GM12873 (cell line): ENCODE measurements around the gene RNF222.

ENCODE experiments used
- TF ChIP-seq, protein P1 (sequence below): IDR thresholded peaks from 2 replicates; pipeline ENCODE4 v1.5.1; 2012; ENCODE audit warnings: low read depth, mild to moderate bottlenecking, moderate library complexity, low read length, control low read depth; ENCODE audit not compliant: insufficient read depth; ENCODE audit errors: missing control alignments

RNF222 gene

DNA sequence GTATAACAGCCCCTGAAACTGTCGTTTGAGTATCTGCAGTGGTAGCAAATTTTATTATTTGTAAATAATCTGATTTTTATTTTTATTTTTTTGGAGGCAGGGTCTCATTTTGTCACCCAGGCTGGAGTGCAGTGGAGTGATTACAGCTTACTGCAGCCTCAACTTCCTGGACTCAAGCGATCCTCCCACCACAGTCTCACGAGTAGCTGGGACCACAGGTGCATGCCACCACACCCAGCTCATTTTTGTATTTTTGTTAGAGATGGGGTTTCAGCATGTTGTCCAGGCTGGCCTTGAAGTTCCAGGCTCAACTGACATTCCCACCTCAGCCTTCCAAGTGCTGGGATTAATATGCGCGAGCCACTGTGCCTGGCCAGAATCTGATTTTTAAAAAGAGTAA is 40.8 kb upstream of the RNF222 start:
- TF ChIP-seq, protein P1, sequence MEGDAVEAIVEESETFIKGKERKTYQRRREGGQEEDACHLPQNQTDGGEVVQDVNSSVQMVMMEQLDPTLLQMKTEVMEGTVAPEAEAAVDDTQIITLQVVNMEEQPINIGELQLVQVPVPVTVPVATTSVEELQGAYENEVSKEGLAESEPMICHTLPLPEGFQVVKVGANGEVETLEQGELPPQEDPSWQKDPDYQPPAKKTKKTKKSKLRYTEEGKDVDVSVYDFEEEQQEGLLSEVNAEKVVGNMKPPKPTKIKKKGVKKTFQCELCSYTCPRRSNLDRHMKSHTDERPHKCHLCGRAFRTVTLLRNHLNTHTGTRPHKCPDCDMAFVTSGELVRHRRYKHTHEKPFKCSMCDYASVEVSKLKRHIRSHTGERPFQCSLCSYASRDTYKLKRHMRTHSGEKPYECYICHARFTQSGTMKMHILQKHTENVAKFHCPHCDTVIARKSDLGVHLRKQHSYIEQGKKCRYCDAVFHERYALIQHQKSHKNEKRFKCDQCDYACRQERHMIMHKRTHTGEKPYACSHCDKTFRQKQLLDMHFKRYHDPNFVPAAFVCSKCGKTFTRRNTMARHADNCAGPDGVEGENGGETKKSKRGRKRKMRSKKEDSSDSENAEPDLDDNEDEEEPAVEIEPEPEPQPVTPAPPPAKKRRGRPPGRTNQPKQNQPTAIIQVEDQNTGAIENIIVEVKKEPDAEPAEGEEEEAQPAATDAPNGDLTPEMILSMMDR, result no peak

DNA sequence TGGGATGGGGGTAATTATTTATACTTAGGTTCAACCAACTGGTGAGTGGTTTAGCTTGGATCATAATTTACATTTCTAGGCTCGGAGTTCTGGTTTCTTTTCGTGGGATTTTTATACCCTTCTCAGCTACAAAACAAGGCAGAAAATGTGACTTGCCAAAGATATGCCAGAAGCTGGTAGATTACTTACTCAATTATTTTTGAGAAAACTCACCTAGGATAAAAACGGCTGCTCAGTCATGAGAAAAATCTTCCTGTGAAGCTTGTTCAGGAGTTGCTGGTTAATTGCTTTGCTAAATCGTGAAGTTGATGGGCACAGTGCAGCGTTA is 39.2 kb upstream of the RNF222 start:
- TF ChIP-seq, protein P1, result no peak

DNA sequence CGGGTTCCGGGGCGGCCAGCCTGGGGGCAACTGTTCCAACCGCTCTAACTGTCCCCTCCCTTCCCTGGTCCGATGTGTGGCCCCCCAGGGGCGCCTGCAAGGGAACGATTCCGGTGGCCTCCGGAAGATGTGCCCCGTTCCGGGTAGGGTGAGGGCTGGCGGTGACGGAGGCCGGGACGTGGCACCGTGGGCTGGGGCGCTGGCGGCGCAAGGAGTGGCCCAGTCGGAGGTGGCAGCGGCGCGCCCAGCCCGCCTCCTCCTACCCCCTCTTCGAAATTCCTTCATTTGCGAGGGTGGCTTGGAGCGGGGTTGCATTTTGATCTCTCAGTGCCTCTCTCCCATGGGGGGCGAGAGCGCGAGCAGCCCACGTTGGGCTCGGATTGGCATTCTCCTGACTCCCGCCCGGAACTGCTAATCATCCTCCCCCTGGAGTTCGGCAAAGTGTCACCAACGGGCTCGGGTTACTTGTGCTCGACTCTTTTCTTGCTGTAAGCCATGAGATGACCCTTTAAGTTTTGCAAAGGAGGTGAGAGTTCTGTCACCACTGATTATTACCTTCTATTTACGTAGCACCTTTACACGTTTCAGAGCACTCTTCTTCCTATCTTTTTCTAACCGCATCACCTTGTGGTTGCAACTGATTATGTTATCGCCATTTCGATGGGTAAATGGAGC is 38.7 kb upstream of the RNF222 start:
- TF ChIP-seq, protein P1, result peak; percentile 1

DNA sequence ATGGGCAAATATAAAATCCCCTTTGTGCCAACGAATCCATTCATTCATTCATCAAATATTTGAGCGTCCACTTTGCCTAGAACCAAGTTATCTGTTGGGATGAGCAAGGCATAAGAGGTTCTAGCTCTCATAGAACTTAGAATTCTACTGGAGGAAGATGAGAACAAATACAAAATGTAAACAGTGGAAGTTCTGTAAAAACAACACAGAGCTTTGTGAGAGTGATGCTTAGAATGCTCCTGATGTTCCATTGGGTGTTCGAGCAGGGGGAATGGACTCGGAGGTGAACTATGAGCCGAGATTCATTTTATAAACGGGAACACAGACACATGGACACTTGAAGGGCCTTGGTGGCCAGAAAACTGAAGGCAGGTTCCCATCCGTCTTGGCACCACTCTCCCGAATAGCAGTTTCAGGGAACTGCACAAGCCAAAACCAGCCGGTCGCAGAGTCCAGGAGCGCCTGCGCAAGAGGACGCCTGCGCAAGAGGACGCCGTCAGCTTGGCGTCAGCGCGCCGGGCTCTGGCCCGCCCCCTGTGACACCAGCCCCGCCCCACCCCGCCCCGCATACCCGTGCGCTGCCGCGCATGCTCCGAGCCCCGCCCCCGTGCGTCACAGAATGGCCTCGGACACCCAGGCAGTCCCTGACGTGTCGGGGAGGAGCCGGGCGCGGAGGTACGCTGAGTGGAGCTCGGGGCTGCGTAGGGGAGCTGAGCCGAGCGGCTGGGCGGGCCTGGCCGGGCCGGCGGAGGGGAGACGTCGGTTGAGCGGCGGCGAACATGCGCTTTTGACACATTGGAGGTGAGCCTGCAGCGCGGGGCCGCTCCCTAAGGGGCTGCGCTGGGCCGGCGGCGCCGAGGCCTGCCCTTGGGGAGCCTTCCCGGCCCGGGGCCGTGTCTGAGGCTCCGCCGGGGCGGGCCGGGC is 37.9 kb upstream of the RNF222 start, which contains the start of gene NDEL1:
Gene NDEL1, plus strand, starts transcription at position 640 of the 924 bp plus-strand sequence. CDS start 8,388 bp downstream, outside the sequence.
- TF ChIP-seq, protein P1, result no peak

DNA sequence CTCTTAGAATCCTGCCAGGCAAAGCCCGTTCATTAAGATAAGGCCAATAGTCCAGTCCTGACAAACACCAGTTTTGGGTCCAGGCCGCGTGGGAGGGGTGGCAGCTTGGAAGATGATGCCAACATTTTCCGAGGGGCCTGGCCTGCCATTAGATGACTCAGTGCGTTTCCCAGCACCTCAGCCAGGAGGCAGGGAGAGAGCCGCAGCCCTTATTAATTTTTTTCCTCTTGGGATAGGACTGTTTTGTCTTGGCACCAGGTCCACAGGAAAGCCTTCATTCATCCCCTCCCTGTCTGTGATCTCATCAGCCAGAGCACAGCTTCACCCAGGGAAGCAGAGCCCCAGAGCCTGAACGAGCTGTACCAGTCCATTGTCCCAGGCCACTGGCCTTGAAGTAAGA is 33.3 kb upstream of the RNF222 start:
- TF ChIP-seq, protein P1, result no peak

DNA sequence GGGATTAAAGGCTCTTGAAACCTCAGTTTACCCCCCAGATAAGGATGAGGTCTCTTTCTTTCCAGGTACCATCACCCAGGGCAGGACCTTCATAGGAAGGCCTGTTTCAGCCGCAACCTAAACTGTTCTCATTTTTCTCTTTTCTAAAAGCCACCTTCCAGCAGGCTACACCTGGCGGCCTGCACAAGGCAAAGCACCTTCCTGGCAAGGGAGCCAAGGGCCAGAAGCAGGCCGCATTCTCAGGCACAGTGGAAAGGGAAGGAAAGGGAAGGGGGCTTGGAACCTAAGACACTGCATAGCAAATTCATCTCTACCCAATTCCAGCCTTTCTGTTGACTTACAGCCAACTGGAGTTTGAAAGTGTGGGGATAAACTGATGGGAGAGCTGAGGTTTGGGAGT is 29.2 kb upstream of the RNF222 start:
- TF ChIP-seq, protein P1, result no peak

DNA sequence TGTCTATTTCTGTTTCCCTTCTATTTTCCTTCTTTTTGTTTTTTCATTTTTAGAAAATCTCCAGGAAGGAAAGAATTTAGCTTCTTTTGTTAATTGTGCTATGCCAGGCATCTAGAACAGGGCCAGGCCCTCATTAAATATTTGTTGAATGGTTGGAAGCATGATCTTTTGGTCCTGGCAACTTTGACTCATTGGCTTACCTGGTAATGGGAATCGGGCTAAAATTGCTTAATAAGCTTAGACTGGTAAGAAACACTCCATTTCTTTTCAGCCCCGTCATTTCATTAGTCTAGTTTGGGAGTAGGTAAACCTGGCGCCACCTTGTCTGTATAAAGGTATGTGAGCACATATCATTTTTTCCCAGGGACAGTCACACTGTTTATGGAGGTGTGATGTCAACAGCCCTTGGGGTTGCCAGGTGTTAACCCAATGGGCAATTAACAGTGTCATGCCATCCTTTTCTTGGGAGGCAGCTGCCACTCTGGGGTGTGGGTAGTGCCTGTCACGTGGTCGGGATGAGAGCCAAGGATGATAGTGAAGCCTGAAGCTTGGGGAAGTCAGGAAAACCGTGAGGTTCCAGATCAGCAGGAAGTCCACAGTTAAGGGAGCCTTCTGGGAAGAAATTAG is 28.6 kb upstream of the RNF222 start:
- TF ChIP-seq, protein P1, result no peak
